GM19239 (cell line): ENCODE data around the gene ZNF618.
"Not testable (repeated sequence)": the region's sequence is repeated elsewhere in the genome, so short reads cannot be mapped to it uniquely, and the experiment has no call there.

Experiments used
- DNase-seq: peaks from one replicate; pipeline ENCODE4 v3.0.0; 2011; ENCODE audit warnings: low spot score; ENCODE audit not compliant: insufficient read length
- FAIRE-seq: peaks from 2 replicates; lab custom pipeline; 2011; peaks lifted over from hg19 to GRCh38; lab: Jason Lieb, UNC

ZNF618 gene

GRCh38 chr9:113996531-113997001 is 120.5 kb downstream of the ZNF618 start:
- FAIRE-seq (no peak), DNase-seq (no peak)

DNA sequence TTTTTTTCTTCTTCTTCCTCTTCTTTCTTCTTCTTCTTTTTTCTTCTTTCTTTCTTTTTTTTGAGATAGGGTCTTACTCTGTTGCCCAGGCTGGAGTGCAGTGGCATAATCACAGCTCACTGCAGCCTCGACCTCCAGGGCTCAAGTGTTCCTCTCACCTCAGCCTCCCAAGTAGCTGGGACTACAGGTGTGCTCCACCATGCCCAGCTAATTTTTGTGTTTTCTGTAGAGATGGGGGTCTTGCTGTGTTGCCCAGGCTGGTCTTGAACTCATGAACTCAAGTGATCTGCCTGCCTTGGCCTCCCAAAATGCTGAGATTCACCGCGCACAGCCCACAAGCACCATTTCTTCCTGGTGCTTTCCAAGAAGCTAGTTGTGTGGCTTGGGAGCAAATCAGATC is 121.0 kb downstream of the ZNF618 start:
- not testable (repeated sequence) for DNase-seq, FAIRE-seq

- DNase-seq = no peak
- no peak for FAIRE-seq
Measured at GRCh38 chr9:113997610-113998009, 121.5 kb downstream of the ZNF618 start.

- DNase-seq = no peak
- no peak for FAIRE-seq
Measured at GRCh38 chr9:113998114-113998513, 122.0 kb downstream of the ZNF618 start.

DNA sequence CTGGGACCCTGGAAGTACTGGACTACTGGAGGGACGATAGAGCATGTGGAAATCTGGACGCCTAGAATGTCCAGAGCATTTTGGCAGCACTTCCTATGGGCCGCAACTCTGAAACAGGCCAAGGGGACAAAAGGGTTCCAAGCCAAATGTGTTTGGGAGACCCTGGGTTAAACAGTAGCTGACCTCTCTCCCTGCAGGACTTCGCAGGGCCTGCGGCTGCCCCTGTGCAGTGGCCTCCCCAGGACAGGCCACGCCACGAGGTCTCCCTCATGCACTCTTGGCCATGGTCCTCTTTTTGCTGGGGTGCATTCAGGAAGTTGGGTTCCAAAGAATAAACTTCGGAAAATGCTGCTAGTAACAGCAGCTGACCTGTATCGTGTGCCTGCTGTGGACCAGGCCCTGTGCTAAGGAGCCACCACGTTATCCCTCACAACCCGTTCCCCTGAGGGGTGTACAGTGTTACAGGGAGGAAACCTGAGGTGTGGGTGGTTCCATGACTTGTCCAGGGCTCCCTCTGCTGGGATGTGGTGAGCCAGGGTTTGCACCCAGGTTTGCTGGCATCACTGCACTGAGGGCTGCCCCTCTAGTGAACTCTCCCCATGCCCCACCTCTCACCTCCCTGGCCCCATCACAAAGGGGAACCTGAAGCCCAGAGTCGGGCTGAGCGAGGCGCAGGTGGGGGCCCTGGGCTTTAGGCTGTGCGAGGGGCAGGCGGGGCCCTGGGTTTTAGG is 122.6 kb downstream of the ZNF618 start:
- no peak for FAIRE-seq

DNA sequence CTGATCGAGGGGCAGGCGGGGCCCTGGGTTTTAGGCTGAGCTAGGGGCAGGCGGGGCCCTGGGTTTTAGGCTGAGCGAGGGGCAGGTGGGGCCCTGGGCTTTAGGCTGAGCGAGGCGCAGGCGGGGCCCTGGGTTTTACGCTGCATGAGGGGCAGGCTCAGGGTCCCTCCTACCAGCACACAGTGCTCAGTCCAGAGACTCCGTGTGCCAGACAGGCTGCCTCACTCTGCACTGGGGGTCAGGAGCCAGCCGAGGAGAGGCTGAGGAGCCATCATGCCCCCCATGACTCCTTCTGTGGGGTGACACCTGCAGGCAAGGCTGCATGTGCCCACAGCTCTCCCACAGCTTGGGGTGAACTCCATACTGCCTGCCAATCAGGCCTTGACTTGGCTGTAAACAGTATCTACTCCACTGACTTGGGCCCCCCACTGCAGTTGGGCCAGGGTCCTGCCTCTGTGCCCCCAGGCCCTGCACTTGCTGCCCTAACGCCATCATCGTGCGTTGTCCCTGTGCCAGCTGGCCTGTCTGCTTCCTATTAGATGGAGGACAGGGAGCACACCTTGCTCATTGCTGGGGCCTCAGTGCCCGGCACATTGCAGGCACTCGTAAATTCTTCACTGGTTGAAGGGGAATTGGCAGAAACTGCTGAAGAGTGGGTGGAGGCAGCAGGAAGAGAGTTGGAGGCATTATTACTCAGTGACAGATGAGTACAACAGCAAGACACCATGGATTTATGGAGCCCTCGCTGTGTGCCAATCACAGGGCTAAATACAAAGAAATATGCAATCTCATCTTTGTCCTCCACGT is 123.3 kb downstream of the ZNF618 start:
- DNase-seq (no peak), FAIRE-seq (no peak)

More for the DNA sequence above, 122.6 kb downstream of the ZNF618 start:
- no peak for DNase-seq

- DNase-seq (no peak), FAIRE-seq (no peak)
Measured at GRCh38 chr9:114000063-114000454, 124.0 kb downstream of the ZNF618 start.

DNA sequence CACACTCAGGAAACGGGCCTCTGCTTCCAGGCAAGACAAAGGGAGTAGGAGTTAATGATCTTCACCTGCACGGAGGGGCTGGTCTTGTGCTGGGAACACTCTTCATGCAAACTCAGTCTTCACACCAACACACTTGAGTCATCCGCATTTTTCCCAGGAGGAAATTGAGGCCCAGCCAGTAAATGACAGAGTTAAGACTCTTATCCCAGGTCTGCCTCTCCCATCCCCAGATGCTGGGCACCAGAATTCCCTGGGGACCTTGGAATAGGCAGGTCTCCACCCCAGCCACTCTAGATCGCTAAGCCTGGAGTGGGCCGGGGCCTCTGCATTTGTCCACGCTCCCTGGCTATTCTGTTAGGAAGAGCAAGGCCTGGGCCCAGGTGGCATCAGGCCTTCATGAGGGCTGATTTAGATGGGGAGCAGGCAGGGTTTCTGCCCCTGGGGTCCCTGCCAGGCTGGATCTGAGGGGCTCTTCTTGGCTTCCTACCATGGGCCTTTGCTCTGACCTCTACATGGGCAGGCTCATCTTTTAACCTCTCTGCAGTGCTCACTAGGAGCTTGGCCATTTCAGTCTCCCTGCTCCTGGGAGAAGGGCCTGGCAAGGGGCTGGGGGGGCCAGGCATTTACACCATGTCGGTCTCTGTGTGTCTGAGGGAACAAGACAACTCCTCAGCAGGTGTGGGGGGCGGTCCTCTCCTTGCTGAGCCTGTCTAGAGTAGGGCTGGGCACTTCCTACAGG is 124.7 kb downstream of the ZNF618 start:
- FAIRE-seq = no peak

GRCh38 chr9:114001410-114001685 is 125.2 kb downstream of the ZNF618 start:
- no peak for FAIRE-seq

More for the DNA sequence above, 124.7 kb downstream of the ZNF618 start:
- DNase-seq = no peak

GRCh38 chr9:114001794-114002261 is 125.7 kb downstream of the ZNF618 start:
- DNase-seq (no peak), FAIRE-seq (no peak)

More at GRCh38 chr9:114001410-114001685, 125.2 kb downstream of the ZNF618 start:
- DNase-seq = no peak

GRCh38 chr9:114002271-114002985 is 126.3 kb downstream of the ZNF618 start:
- DNase-seq = no peak
- FAIRE-seq = no peak

DNA sequence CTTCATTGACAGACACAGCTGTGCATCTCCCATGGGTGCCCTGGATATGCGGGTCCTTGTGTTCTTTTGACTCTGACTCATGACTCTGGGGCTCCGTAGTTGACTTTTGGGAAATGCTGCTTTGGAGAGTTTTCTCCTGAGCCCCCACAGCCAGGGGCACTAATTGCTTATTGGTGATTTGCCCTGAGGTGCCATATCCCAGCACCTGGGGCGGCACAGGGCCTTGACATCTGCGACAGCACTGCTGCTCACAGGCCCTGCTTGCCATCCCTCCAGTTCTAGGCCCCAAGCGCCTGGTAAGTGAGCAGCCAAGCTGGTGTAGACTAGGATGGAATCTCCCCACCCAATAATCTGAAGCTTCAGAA is 126.9 kb downstream of the ZNF618 start:
- no peak for DNase-seq
- no peak for FAIRE-seq

DNA sequence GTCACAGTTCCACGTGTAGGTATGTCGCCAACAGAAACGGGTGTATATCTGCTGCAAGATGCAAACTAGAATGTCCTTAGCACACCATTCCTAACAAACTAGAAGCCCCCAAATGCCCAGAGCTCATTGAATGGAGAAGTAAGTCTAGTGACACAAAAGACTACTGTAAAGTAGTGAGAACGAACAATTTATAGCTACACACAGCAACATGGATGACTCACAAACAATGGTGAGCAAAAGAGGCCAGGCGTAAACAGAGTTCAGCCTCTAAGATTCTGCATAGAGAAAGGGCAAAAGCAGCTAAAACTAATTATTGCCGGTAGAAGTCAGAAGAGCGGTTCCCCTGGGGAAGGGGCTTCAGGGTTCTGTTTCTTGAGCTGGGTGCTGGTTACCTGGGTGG is 127.2 kb downstream of the ZNF618 start:
- FAIRE-seq = no peak
- no peak for DNase-seq

- FAIRE-seq = no peak
- DNase-seq = no peak
Measured at GRCh38 chr9:114003758-114004157, 127.6 kb downstream of the ZNF618 start.

- FAIRE-seq (no peak), DNase-seq (no peak)
Measured at GRCh38 chr9:114004221-114004716, 128.2 kb downstream of the ZNF618 start.

GRCh38 chr9:114005371-114006154 is 129.5 kb downstream of the ZNF618 start:
- no peak for FAIRE-seq

DNA sequence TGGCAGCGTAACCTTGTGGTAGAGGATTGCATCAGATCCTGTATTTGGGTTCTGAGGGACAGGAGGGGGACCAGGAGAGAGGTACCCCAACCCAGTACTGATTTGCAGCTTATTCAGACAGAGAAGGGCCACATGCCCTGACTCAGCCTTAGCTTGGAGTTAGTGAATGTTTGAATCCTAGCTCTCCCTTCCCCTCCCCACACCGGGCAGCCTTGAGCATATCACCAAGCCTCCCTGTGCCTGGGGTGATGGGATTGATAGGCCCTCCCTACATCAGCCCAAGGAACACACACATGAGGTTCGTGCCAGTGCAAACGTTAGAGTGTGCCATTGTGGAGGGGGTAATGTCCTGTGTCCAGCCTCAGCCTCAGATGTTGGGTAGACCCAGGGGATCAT is 130.0 kb downstream of the ZNF618 start:
- DNase-seq (no peak), FAIRE-seq (no peak)

More at GRCh38 chr9:114005371-114006154, 129.5 kb downstream of the ZNF618 start:
- no peak for DNase-seq

DNA sequence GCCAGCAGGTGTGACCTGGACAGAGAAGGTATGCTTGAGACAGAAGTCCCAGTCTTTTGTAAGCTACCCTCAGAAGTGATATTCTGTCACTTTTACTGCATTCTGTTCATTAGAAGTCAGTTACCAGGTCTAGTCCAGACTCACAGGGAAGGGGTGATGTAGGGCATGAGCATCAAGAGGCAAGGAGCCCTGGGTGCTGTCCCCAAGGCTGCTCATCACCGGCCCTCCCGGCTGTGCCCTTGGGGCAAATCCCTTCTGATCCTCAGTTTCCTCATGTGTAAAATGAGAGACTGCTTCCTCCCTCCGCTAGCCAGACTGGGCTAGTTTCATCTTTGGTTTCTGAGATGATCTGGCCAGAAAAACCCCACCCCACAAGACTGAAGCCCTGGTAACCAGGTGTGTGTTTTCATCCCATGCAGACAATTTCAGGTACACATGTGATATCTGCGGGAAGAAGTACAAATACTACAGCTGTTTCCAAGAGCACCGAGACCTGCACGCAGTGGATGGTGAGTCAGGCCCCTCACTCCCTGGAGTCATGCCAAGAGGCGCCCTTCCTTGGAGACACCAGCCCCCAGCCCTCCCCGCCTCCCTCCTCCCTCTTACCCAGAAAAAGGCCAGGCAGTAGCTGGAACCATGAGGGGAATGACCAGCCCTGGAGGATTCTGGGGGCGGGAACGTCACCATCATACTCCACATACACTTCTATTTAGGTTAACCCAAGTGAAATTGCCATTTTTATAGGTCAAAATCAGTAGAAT is 131.0 kb downstream of the ZNF618 start:
- FAIRE-seq = no peak
- no peak for DNase-seq
